Choroid plexus epithelial cell (primary cell): ENCODE data around the gene RPL28.

Experiments used
- DNase-seq: peaks from one replicate; pipeline ENCODE4 v3.0.0-alpha.2; 2010; ENCODE audit warnings: low read depth
- H3K4me3 ChIP-seq: 2 replicates; pipeline ENCODE4 v1.5.1; 2011; ENCODE audit warnings: low read depth, mild to moderate bottlenecking, control low read depth, low read length, moderate library complexity
- CTCF ChIP-seq: conservative IDR thresholded peaks from 2 replicates; pipeline ENCODE4 v1.5.1; 2011; ENCODE audit warnings: low read depth, mild to moderate bottlenecking, control low read depth, inconsistent platforms, low read length, moderate library complexity

RPL28 gene

GRCh38 chr19:55341595-55342531, 43.9 kb upstream of the RPL28 start:
- peak overlapping the region; percentile 74 for H3K4me3 ChIP-seq

GRCh38 chr19:55344444-55344843, 41.3 kb upstream of the RPL28 start:
- no peak for DNase-seq
- no peak overlapping the region for H3K4me3 ChIP-seq
- no peak for TF ChIP-seq CTCF

More at GRCh38 chr19:55341595-55342531, 43.9 kb upstream of the RPL28 start:
- no peak for DNase-seq
- TF ChIP-seq CTCF: no peak

GRCh38 chr19:55345101-55345817, 40.5 kb upstream of the RPL28 start:
- TF ChIP-seq CTCF: no peak
- no peak for DNase-seq
- no peak overlapping the region for H3K4me3 ChIP-seq

- no peak for DNase-seq
- no peak for TF ChIP-seq CTCF
- no peak overlapping the region for H3K4me3 ChIP-seq
Measured at GRCh38 chr19:55345818-55346724, 39.7 kb upstream of the RPL28 start.

GRCh38 chr19:55346725-55347441, 38.8 kb upstream of the RPL28 start:
- no peak overlapping the region for H3K4me3 ChIP-seq
- DNase-seq: no peak
- TF ChIP-seq CTCF: no peak

- TF ChIP-seq CTCF: no peak
- DNase-seq: no peak
- no peak overlapping the region for H3K4me3 ChIP-seq
Measured at GRCh38 chr19:55347442-55348009, 38.2 kb upstream of the RPL28 start.
